Tibial nerve (tissue), 4 donors: ENCODE data around the gene CHRNA7. TPM values are rescaled to one million over a fixed set of nuclear protein-coding genes. Genes with fewer than 3 reads are reported as not detected.

Source experiments
- DNase-seq, 2 donors: peaks; one replicate each; pipeline ENCODE4 v3.0.0-alpha.2; 2019; ENCODE audit warnings: low spot score in 2 of 2
- H3K27ac ChIP-seq, 4 donors: fragments of 200-600 bp; sonication (generic) in 3 of 4; one replicate each; pipeline ENCODE4 v1.5.1; 2017 to 2019; ENCODE audit warnings: mild to moderate bottlenecking in 1 of 4
- H3K27me3 ChIP-seq, 2 donors: fragments of 200-600 bp; sonication (generic) in 1 of 2; one replicate each; pipeline versions ENCODE4 v1.5.1 to v1.6.0; 2017 to 2019
- H3K36me3 ChIP-seq, 3 donors: fragments of 200-600 bp; sonication (generic); one replicate each; pipeline ENCODE4 v1.5.1; 2018 to 2019
- H3K4me1 ChIP-seq, 4 donors: fragments of 200-600 bp; sonication (generic) in 3 of 4; one replicate each; pipeline ENCODE4 v1.5.1; 2017 to 2019
- H3K4me3 ChIP-seq, 4 donors: fragments of 200-600 bp; sonication (generic) in 3 of 4; one replicate each; pipeline ENCODE4 v1.5.1; 2017 to 2019; ENCODE audit warnings: mild to moderate bottlenecking in 1 of 4, moderate library complexity in 1 of 4
- H3K9me3 ChIP-seq, 4 donors: fragments of 200-600 bp; sonication (generic) in 3 of 4; one replicate each; pipeline ENCODE4 v1.5.1; 2017 to 2019
- CTCF ChIP-seq, 5 experiments: fragments of 200-600 bp in 3 of 5; fragments of 450-650 bp in 2 of 5; sonication (generic) in 3 of 5; IDR thresholded peaks; one replicate each; pipeline ENCODE4 v1.5.1; 2016 to 2019; ENCODE audit warnings: antibody characterized with exemption in 5 of 5, mild to moderate bottlenecking in 3 of 5, moderate library complexity in 2 of 5
- EP300 ChIP-seq, 2 donors: sonication (generic); formaldehyde crosslinking; IDR thresholded peaks; one replicate each; pipeline ENCODE4 v1.6.1; 2017; ENCODE audit warnings: antibody characterized with exemption in 2 of 2, mild to moderate bottlenecking in 1 of 2
- POLR2A ChIP-seq, 2 donors: fragments of 450-650 bp; IDR thresholded peaks; one replicate each; pipeline ENCODE4 v1.6.1; 2017; ENCODE audit warnings: antibody characterized with exemption in 2 of 2, mild to moderate bottlenecking in 2 of 2, moderate library complexity in 2 of 2
- WGBS, 2 donors: methylation state at CpG; one replicate each; pipeline ENCODE4 v1.1.5; 2018; 5-methylcytosine and 5-hydroxymethylcytosine counted together
- total RNA-seq, 4 donors: library from RNA; depleted of rRNA; stranded (reverse); fragments of >200 nt; gene quantifications; one replicate each; pipeline ENCODE4 v1.1.0, GENCODE V29; 2016

The CHRNA7 gene
- total RNA-seq, 4 donors from 2014 or later, result 0.20 to 6.3 (median 1.3) TPM

GRCh38 chr15:32119694-32120330, 89.5 kb downstream of the CHRNA7 start:
- no peaks in the 10 kb centered on the region for H3K27me3 ChIP-seq
- no peaks in the 10 kb centered on the region for H3K9me3 ChIP-seq
- TF ChIP-seq POLR2A (IDR thresholded peaks at IDR 0.05), result no peak
- no peak for DNase-seq
- no peak overlapping the region for H3K4me3 ChIP-seq
- H3K27ac ChIP-seq, result no peak overlapping the region
- 68 to 72% methylated on average over 12 of the region's 12 CpGs for WGBS, 2 donors
- no peaks in the 10 kb centered on the region for H3K4me1 ChIP-seq
- no peaks in the 10 kb centered on the region for H3K36me3 ChIP-seq

GRCh38 chr15:32120577-32121383, 90.5 kb downstream of the CHRNA7 start:
- H3K27me3 ChIP-seq, result no peaks in the 10 kb centered on the region
- H3K27ac ChIP-seq, result no peak overlapping the region
- H3K9me3 ChIP-seq, result no peaks in the 10 kb centered on the region
- H3K4me3 ChIP-seq, result no peak overlapping the region
- no peak for DNase-seq
- no peaks in the 10 kb centered on the region for H3K4me1 ChIP-seq
- WGBS, 2 donors, result 76 to 78% methylated on average over 23 of the region's 23 CpGs
- no peaks in the 10 kb centered on the region for H3K36me3 ChIP-seq
- TF ChIP-seq POLR2A (IDR thresholded peaks at IDR 0.05) (no peak), CTCF (IDR thresholded peaks at IDR 0.05) (no peak), EP300 (IDR thresholded peaks at IDR 0.05) (no peak)

GRCh38 chr15:32121384-32121695, 91.0 kb downstream of the CHRNA7 start:
- Histone ChIP-seq H3K4me1 (no peaks in the 10 kb centered on the region), H3K27ac (no peak overlapping the region)
- WGBS, 2 donors, result 58 to 61% methylated on average over 6 of the region's 6 CpGs

GRCh38 chr15:32122013-32122412, 91.7 kb downstream of the CHRNA7 start:
- no peak overlapping the region for H3K4me3 ChIP-seq

More at GRCh38 chr15:32121384-32121695, 91.0 kb downstream of the CHRNA7 start:
- no peaks in the 10 kb centered on the region for H3K27me3 ChIP-seq
- no peak for DNase-seq
- H3K4me3 ChIP-seq, result no peak overlapping the region
- TF ChIP-seq POLR2A (IDR thresholded peaks at IDR 0.05), result no peak
- no peak for TF ChIP-seq CTCF (IDR thresholded peaks at IDR 0.05)
- no peak for TF ChIP-seq EP300 (IDR thresholded peaks at IDR 0.05)
- H3K9me3 ChIP-seq, result no peaks in the 10 kb centered on the region
- H3K36me3 ChIP-seq, result no peaks in the 10 kb centered on the region

GRCh38 chr15:32123473-32123872, 93.2 kb downstream of the CHRNA7 start:
- Histone ChIP-seq H3K4me1 (no peaks in the 10 kb centered on the region), H3K27ac (no peak overlapping the region), H3K27me3 (no peaks in the 10 kb centered on the region), H3K36me3 (no peaks in the 10 kb centered on the region), H3K4me3 (no peak overlapping the region), H3K9me3 (no peaks in the 10 kb centered on the region)
- WGBS, 2 donors, result 56 to 68% methylated on average over 3 of the region's 3 CpGs
- TF ChIP-seq CTCF (IDR thresholded peaks at IDR 0.05), result no peak
- no peak for TF ChIP-seq POLR2A (IDR thresholded peaks at IDR 0.05)
- no peak for TF ChIP-seq EP300 (IDR thresholded peaks at IDR 0.05)
- DNase-seq, result no peak

More at GRCh38 chr15:32122013-32122412, 91.7 kb downstream of the CHRNA7 start:
- Histone ChIP-seq H3K36me3 (no peaks in the 10 kb centered on the region), H3K27ac (no peak overlapping the region), H3K27me3 (no peaks in the 10 kb centered on the region), H3K9me3 (no peaks in the 10 kb centered on the region), H3K4me1 (no peaks in the 10 kb centered on the region)
- TF ChIP-seq POLR2A (IDR thresholded peaks at IDR 0.05) (no peak), EP300 (IDR thresholded peaks at IDR 0.05) (no peak), CTCF (IDR thresholded peaks at IDR 0.05) (no peak)
- DNase-seq, result no peak
- 92 to 96% methylated on average over 4 of the region's 4 CpGs for WGBS, 2 donors
